GM21786 (cell line): ENCODE results near the gene ZNF512B.
"Not testable (repeated sequence)": the region's sequence is repeated elsewhere in the genome, so short reads cannot be mapped to it uniquely, and the experiment has no call there.

ENCODE experiments used
- ATAC-seq: cut with Tn5 transposase; IDR thresholded peaks from one replicate; pipeline ENCODE4 v1.9.1; 2021; ENCODE audit not compliant: unreplicated experiment

ZNF512B gene

DNA sequence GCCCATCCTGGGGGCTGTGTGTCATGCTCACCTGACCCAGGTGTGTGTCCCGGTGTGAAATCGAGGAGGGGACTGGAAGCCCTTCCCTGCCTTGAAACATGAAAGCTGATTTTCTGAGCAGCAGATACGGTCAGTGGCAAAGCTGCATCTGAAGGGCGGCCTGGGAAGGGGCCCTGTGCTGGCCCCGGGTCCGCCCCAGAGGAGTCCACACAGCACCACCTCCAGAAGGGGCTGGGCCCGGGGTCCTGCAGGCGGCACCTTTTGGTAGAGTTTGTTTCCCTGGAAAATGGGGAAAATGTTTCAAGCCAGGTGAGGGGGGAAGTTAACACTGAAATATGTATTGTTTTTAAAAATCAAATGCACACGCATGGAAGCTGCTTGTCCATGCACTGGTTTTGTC, 34.3 kb downstream of the ZNF512B start:
- no peak for ATAC-seq

DNA sequence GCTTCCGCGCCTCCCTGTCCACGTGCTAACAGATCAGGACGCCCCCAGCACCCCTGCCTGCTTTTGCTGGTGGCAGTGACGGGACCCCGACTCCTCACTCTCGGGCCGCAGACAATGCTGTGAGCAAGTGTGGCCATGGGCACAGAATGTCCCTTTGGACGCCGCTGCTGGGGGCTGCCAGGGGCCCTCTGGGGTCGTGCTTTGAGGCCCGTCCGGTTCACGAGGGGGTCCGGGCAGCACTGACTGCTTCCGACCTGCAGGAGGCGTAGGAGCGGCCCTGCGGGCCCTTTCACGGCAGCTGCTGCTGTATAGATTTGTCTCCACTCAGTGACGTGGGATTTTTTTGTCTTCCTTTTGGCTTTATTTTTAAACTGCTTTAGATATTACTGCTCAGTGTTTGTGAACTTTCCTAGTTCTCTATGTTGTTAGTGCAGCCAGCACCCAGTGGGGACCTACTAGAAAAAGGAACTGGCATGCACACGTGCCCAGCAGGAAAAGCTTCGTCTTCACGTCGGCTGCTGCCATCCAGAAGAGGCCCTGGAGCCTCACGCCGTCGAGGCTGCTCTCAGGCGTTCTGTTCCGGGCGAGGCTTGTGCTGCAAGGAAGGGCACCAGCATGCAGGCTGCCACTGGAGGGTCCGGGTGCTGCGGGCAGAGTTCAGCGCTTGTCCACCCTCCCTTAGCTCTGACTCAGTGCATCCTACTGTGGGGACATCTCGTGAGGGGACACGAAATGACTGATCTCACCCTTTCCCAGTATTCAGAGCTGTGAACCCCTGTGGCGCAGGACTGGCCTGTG, 35.3 kb downstream of the ZNF512B start:
- ATAC-seq = no peak

- ATAC-seq = no peak
Measured at GRCh38 chr20:63933646-63934045, 36.1 kb downstream of the ZNF512B start.

DNA sequence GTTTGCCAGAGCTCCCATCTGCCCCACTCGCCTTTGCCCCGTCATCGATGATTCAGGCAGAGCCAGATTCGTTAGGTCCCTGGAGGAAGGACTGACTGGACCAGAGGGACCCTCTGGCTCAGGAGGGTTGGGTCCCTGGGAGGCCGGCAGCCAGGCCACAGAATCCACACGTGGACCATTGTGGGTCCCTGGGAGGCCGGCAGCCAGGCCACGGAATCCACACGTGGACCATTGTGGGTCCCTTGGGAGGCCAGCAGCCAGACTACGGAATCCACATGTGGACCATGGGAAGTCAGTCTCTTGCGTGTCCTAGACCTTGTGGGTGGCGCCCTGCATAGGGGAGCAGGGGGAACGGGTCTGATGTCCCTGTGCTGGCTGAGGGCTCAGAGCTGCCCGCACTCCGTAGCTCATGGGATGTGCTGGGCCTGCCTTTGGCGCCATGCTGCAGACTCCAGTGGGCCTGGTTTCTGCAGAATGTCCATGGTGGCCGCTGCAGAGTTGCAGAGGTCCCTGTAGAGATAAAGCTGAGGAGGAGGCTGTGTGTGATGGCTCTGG, 37.0 kb downstream of the ZNF512B start:
- ATAC-seq = no peak

GRCh38 chr20:63931735-63932134, 38.0 kb downstream of the ZNF512B start:
- ATAC-seq = no peak

GRCh38 chr20:63930971-63931553, 38.7 kb downstream of the ZNF512B start:
- ATAC-seq = no peak

GRCh38 chr20:63929473-63929883, 40.3 kb downstream of the ZNF512B start:
- ATAC-seq = not testable (repeated sequence)

DNA sequence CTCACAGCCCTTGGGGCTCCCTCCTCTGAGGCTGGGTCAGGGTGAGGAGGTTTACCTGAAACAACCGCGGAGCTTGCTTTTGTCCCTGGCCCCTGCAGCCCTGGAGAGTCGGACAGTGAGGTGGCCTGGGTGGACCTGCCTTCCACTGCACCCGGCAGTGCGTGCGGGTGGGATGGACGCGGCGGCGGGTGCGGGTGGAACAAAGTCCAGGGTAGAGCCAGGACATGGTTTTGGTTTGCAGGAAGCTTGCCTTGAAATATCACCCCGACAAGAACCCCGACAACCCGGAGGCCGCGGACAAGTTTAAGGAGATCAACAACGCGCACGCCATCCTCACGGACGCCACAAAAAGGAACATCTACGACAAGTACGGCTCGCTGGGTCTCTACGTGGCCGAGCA, 40.7 kb downstream of the ZNF512B start:
- no peak for ATAC-seq

DNA sequence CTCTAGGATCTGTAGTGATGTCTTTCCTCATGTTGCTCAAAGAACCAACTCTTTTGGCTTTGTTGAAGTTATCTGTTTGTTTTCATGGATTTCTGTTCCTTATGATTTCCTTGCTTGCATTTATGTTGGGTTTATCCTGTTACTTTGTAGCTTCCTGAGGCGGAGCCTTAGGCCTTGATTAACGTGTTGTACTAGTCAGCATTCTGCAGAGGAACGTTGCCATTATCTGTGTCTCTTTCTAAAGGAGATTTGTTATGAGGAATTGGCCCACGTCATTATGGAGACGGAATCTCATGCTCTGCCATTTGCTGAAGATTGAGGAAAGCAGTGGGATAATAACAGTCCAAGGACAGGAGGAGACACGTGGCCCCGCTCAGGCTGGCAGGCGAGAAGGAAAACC, 43.4 kb downstream of the ZNF512B start:
- ATAC-seq = no peak

GRCh38 chr20:63924241-63924640, 45.5 kb downstream of the ZNF512B start:
- no peak for ATAC-seq

DNA sequence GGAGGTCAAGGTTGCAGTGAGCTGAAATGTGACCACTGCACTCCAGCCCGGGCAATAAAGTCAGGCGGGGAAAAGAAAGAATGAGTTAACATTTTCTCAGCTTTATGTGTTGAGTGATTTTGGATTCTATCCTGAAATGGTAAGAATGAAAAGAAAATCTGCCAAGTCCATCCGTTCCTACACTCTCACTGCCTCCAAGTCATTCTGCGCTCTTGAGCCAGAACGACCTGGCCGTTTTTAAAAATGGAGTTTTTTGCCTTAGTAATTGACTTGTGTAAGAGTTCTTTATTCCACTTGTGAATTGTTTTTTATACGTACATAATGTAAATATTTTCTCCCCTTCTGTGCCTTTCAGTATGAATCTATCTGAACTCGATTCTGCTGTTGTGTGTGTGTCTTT, 46.1 kb downstream of the ZNF512B start:
- no peak for ATAC-seq

- no peak for ATAC-seq
Measured at GRCh38 chr20:63920226-63920625, 49.5 kb downstream of the ZNF512B start.

GRCh38 chr20:63919130-63919529, 50.6 kb downstream of the ZNF512B start:
- ATAC-seq = no peak

GRCh38 chr20:63917811-63918210, 51.9 kb downstream of the ZNF512B start:
- no peak for ATAC-seq

DNA sequence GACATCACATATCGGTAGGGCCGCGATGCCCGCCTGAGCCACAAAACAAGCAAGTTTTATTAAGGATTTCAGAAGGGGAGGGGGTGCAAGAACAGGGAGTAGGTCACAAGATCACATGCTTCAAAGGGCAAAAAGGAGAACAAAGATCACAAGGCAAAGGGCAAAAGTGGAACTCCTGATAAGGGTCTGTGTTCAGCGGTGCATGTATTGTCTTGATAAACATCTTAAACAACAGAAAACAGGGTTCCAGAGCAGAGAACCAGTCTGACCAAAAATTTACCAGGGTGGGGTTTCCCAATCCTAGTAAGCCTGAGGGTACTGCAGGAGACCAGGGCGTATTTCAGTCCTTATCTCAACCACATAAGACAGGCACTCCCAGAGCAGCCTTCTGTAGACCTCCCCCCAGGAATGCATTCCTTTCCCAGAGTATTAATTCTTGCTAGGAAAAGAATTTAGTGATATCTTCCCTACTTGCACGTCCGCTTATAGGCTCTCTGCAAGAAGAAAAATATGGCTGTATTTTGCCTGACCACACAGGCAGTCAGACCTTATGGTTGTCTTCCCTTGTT, 53.3 kb downstream of the ZNF512B start:
- ATAC-seq = not testable (repeated sequence)

DNA sequence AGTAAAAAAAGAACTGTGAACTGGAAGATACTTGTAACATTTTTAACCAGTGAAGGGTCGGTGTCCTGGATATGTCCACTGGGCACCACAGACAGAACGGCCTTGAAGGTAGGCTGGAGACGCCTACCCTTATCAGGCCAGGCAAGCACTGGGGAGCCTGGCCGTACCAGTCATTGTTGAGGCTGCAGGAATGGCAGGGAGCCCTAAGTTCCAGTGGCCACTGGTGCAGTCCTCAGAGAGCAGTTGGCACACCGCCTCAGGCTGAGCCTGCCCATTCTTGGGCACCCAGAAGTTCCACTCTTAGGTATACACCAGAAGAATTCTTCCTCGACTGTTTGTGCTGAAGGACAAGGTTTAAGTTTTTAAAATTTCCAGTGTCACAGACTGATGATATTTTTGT, 54.3 kb downstream of the ZNF512B start:
- no peak for ATAC-seq

- no peak for ATAC-seq
Measured at GRCh38 chr20:63913768-63914167, 56.0 kb downstream of the ZNF512B start.

DNA sequence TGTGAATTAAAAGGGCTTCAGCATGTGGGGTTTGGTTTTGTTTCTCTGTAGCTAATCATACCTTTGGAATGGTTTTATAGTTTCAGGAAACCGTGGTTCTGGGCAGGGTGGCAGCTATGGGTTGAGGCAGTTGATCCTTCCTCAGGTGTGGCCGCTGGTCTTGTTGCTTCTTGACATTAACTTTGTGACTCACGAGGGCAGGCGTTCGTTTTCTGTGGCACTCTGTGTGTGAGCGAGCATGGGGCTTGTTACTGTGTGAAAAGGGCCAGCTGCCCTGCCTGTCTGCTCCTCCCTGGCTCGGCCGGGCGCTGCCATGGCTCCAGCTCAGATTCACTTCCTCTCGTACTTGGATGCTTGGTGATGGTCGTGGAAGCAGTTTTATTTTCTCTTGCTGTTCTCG, 58.6 kb downstream of the ZNF512B start:
- ATAC-seq = no peak

DNA sequence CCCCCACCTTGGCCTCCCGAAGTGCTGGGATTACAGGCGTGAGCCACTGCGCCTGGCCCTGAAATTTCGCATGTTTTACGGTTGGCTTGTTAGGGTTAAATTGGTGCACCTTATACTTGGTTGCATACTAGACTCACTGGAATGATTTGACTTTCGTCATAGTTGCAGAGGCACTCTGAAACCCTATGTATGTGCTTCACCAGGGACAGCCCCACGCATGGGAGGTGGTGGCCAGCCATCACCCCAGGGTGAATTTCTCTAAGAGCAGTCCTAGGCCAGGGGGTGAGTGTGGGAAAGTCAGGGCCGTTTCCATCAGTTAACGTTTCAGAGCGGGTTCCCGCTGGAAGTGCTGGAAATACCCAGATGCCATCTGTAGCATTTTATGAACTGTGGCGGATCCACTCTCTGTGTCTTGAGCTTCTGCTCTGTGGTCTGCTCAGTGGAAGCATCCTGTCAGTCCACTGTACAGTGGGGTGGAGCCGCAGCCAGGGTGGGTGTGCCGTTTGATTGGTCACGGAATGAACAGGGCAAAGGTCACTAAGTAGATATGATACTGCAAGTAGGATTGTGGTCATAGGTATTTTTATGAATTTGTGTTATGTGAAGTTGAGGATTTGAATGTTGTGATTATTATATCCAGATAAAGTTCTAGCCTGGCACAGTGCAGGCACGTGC, 61.6 kb downstream of the ZNF512B start:
- no peak for ATAC-seq
